ENCODE measurements around the gene NBR1.
"Not testable (repeated sequence)": the region's sequence is repeated elsewhere in the genome, so short reads cannot be mapped to it uniquely, and the experiment has no call there.

Gene NBR1

DNA sequence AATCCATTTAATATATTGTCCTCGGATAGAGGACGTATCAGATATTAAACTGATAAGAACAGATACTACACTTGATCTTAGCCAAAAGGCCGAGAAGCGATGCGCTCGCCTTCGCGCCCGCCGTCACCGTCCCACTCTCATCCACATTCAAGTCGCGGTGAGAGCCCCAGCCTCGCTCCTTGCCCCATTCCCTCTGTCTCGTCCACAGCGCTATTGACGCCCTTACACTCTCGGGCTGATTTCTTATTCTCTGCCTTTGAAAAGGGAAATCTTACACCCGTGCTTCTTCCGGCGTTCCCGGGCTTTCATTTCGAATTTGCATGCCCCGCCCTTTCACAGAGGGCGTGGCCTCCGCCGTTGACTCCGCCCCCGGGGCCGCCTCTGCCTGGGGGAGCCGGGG lies 62.9 kb downstream of the NBR1 start, which contains the start of gene RNU2-1:
TSS of gene RNU2-1 (minus strand) at position 101 of the 400 bp plus-strand sequence.
- H2AFZ ChIP-seq; H3K27me3 ChIP-seq (ENCODE audit: control insufficient read depth, insufficient read depth, low read length): not testable (repeated sequence)

GRCh38 chr17:43239597-43239996 lies 68.6 kb downstream of the NBR1 start:
- H3K9ac ChIP-seq; H3K4me3 ChIP-seq (ENCODE audit: low read depth, low read length); H3K27me3 ChIP-seq (ENCODE audit: control insufficient read depth, insufficient read depth, low read length); H3K4me2 ChIP-seq (ENCODE audit: low read length); H3K4me1 ChIP-seq; H3K36me3 ChIP-seq (ENCODE audit: control insufficient read depth, insufficient read depth, low read length); H3K9me3 ChIP-seq (ENCODE audit: control insufficient read depth, low read length); H3K79me2 ChIP-seq; H2AFZ ChIP-seq; H3K27ac ChIP-seq: not testable (repeated sequence)

More for the DNA sequence above, 62.9 kb downstream of the NBR1 start, which contains the start of gene RNU2-1:
- not testable (repeated sequence) for H3K36me3 ChIP-seq (ENCODE audit: control insufficient read depth, insufficient read depth, low read length); H3K9me3 ChIP-seq (ENCODE audit: control insufficient read depth, low read length); H3K9ac ChIP-seq; H3K4me1 ChIP-seq; H3K4me3 ChIP-seq (ENCODE audit: low read depth, low read length); H3K79me2 ChIP-seq; H3K27ac ChIP-seq; H3K4me2 ChIP-seq (ENCODE audit: low read length)

DNA sequence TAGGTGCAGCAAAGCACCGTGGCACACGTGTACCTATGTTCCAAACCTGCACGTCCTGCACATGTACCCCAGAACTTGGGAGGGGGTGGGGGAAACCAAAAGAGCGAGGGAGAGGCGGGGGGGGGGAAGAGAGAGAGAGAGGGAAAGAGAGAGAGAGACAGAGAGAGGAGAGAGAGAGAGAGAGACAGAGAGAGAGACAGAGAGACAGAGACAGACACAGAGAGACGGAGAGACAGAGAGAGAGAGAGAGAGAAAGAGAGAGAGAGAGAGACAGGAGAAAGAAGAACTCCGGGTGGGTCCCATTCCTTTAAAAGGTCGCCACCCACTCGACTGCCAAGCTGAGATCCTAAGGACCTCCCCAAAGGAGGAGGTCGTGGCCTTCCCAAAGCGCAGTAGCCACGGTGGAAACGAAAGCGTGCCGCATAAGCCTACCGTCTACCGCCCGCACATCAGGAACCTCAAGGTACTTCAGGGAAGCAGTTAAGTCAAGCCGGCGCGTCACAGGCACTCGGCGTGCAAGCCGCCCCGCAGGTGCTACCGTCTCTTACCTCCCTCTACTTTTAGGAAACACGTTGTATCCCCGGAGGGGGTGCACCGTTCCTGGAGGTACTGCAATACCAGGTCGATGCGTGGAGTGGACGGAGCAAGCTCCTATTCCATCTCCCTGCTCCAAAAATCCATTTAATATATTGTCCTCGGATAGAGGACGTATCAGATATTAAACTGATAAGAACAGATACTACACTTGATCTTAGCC lies 69.8 kb downstream of the NBR1 start:
- H3K4me1 ChIP-seq; H3K4me2 ChIP-seq (ENCODE audit: low read length); H3K9me3 ChIP-seq (ENCODE audit: control insufficient read depth, low read length); H3K79me2 ChIP-seq; H3K9ac ChIP-seq; H2AFZ ChIP-seq; H3K4me3 ChIP-seq (ENCODE audit: low read depth, low read length); H3K36me3 ChIP-seq (ENCODE audit: control insufficient read depth, insufficient read depth, low read length); H3K27ac ChIP-seq; H3K27me3 ChIP-seq (ENCODE audit: control insufficient read depth, insufficient read depth, low read length): not testable (repeated sequence)

GRCh38 chr17:43246456-43246855 lies 75.4 kb downstream of the NBR1 start:
- not testable (repeated sequence) for H3K36me3 ChIP-seq (ENCODE audit: control insufficient read depth, insufficient read depth, low read length); H3K27me3 ChIP-seq (ENCODE audit: control insufficient read depth, insufficient read depth, low read length); H3K4me1 ChIP-seq; H3K27ac ChIP-seq; H2AFZ ChIP-seq; H3K4me3 ChIP-seq (ENCODE audit: low read depth, low read length); H3K79me2 ChIP-seq; H3K9ac ChIP-seq; H3K9me3 ChIP-seq (ENCODE audit: control insufficient read depth, low read length); H3K4me2 ChIP-seq (ENCODE audit: low read length)
